ENCODE data around the gene KCNH8.
"Not testable (repeated sequence)": the region's sequence is repeated elsewhere in the genome, so short reads cannot be mapped to it uniquely, and the experiment has no call there.

Gene KCNH8

DNA sequence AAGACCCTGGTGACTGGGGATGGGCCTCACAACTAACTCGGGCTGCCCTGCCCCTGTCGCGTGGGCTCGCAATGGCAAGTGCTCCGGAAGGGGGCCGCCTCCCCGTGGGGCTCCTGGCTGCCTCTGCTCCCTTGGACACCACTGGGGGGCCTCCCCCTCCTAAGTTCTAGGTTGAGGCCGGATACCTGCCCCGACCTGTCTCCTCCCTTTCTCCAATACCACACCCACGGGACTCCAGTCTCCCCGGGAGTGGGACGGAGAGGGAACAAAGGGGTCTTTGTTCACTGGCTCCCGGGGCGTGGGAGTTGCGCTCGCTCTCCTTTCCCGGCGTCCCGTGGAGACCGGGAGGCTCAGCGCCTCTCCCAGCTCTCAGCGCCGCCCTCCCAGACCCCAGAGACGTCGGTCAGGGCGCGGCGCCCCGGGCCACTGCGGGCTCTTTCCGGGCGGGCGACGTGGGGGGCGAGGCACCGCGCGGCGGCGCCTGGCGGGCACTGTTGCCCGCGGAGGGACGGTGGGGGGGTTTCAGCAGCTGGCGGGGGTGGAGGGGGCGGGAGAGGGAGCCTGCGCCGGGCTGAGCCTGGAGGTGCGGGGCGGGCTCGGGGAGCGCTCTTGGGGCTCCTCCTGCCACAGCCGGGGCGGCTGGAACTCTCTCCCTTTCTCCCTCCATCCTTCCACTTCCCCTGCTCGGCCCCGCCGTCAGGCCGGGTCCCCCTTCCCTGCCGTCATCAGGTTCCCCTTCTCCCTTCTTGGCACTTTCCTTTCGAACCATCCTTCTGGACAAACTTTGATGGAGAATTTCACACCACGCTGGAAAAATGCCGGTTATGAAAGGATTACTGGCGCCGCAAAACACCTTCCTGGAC is at the start of gene KCNH8:
TSS of gene KCNH8 (plus strand) at position 606 of the 863 bp plus-strand sequence. CDS start at position 816, 210 bp downstream.
- in situ Hi-C loops (cut with HindIII; ENCODE audit: low pct_unique_long_range_greater_than_20kb, low sequenced_read_pairs): no loop called here
- no peak for DNase-seq (ENCODE audit: low read depth in 1 of 2, low spot score in 1 of 2)
- no peak for TF ChIP-seq JUND (IDR thresholded peaks at IDR 0.05; ENCODE audit: low read depth)

DNA sequence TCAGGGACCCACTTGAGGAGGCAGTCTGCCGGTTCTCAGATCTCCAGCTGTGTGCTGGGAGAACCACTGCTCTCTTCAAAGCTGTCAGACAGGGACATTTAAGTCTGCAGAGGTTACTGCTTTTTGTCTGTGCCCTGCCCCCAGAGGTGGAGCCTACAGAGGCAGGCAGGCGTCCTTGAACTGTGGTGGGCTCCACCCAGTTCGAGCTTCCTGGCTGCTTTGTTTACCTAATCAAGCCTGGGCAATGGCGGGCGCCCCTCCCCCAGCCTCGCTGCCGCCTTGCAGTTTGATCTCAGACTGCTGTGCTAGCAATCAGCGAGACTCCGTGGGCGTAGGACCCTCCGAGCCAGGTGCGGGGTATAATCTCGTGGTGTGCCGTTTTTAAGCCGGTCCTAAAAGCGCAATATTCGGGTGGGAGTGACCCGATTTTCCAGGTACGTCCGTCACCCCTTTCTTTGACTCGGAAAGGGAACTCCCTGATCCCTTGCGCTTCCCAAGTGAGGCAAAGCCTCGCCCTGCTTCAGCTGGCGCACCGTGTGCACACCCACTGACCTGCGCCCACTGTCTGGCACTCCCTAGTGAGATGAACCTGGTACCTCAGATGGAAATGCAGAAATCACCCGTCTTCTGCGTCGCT is 45.5 kb upstream of the KCNH8 start:
- in situ Hi-C loops (cut with HindIII; ENCODE audit: low pct_unique_long_range_greater_than_20kb, low sequenced_read_pairs); DNase-seq (ENCODE audit: low read depth in 1 of 2, low spot score in 1 of 2): not testable (repeated sequence)

DNA sequence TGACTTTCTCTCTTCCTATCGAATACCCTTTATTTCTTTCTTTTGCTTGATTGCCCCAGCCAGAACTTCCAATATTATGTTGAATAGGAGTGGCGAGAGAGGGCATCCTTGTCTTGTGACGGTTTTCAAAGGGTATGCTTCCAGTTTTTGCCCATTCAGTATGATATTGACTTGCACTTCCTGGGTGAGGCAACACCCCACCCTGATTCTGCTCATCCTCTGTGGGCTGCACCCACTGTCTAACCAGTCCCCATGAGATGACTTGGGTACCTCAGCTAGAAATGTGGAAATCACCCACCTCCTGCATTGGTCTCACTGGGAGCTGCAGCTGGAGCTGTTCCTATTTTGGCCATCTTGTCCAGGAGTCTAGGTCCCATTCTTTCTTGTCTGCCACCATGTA is 44.8 kb upstream of the KCNH8 start:
- TF ChIP-seq JUND (IDR thresholded peaks at IDR 0.05; ENCODE audit: low read depth): no peak
- in situ Hi-C loops (cut with HindIII; ENCODE audit: low pct_unique_long_range_greater_than_20kb, low sequenced_read_pairs): no loop called here
- DNase-seq (ENCODE audit: low read depth in 1 of 2, low spot score in 1 of 2): no peak

DNA sequence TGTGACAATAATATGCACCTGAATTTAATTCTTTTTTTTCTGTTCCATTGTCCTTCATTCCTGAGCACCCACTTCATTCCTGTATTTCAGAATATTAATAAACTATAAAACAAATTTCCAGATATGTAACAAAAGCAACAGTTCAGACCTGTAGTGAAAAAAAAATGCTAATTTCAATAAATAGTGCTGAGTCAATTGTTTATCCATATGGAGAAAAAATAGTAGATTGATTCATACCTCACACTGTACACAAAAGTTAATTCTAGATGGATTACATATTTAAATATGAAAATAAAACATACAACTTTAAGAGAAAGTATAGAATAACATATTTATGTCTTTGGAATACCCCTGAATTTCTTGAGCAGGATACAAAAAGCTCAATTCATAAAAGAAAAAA is 43.9 kb upstream of the KCNH8 start:
- in situ Hi-C loops (cut with HindIII; ENCODE audit: low pct_unique_long_range_greater_than_20kb, low sequenced_read_pairs): no loop called here
- DNase-seq (ENCODE audit: low read depth in 1 of 2, low spot score in 1 of 2): no peak
- TF ChIP-seq JUND (IDR thresholded peaks at IDR 0.05; ENCODE audit: low read depth): no peak

DNA sequence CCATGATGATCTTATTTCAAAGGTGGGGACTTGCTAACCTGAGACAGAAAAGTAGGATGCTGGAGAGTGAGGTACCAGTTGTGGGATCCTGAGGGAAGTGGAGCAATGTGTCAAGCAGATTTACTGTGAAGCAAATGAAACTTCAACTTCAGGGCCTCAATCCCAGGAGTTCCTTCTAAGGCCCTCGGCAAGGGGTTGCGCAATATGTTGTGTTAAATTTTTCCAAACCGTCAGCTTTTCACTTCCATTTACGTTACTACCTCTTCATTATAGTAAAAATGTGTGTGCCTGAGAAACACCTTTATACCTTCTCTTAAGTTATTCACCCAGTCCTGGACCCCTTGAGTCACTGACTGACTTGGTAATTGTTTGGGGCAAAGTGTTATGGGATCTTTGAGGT is 42.5 kb upstream of the KCNH8 start:
- DNase-seq (ENCODE audit: low read depth in 1 of 2, low spot score in 1 of 2): no peak
- no peak for TF ChIP-seq JUND (IDR thresholded peaks at IDR 0.05; ENCODE audit: low read depth)
- in situ Hi-C loops (cut with HindIII; ENCODE audit: low pct_unique_long_range_greater_than_20kb, low sequenced_read_pairs): no loop called here

DNA sequence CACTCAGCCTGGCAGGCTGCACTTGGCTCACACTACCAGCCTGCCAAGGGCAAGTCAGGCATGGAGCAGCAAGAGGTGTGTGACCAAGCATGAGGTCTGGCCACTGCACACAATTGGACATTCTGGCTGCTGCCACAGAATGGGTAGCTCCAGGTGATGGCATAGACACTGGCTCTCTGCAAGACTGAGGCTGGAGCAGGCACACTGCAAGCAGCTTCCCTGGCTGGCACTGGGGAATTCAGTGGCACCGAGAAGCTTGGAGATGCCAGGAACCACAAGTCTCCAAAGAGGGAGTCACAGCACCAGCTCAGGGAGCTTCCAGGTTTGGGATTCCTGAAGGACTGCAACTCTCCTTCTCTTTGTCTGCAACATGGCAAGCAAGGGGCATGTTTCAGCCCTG is 42.0 kb upstream of the KCNH8 start:
- in situ Hi-C loops (cut with HindIII; ENCODE audit: low pct_unique_long_range_greater_than_20kb, low sequenced_read_pairs): no loop called here
- DNase-seq (ENCODE audit: low read depth in 1 of 2, low spot score in 1 of 2): no peak
- TF ChIP-seq JUND (IDR thresholded peaks at IDR 0.05; ENCODE audit: low read depth): no peak

DNA sequence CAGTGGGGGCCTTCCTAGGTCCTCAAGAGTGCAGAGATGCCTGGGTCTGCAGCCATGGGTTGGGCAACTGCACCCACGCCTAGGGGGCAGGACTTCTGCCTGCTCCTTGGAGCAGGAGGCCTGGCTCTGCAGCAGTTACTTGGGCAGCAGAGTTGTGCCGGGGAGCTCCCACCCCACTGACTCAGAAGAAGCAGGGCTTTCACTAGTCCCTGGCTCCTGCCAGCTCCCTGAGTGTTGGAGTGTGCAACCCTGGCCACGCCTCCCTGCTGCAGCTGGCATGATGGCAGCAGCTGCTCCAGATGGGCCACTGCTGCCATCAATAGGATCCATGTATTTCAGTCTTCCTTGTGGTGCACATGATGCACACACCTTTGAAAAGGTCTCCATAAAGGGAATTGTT is 40.6 kb upstream of the KCNH8 start:
- no peak for DNase-seq (ENCODE audit: low read depth in 1 of 2, low spot score in 1 of 2)
- TF ChIP-seq JUND (IDR thresholded peaks at IDR 0.05; ENCODE audit: low read depth): no peak
- in situ Hi-C loops (cut with HindIII; ENCODE audit: low pct_unique_long_range_greater_than_20kb, low sequenced_read_pairs): no loop called here

DNA sequence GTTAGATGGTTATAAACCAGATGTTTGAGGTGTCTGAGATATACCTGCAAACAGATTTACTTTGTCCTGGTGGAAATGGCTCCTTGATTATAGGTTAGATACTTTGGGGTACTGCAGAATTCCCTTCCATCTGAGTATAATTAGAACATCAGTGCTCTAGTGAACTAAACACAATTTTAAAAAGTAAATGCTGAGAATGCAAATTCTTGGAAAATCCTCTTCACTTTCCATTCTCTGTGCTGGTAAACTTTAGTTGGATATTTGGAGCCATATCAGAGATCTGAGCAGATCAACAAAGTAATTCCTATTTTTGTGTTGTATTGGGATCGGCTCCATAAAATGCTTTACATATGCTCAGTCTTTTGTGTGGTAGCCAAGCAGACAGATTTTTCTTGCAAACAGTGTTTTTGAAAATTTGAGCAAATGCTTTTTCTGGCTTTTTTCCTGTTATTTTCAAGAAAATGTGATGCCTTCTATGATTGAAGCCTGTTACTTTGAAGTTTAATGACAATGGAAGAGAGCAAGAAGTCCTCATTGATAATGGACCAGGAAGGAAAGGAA is 37.9 kb upstream of the KCNH8 start:
- no peak for DNase-seq (ENCODE audit: low read depth in 1 of 2, low spot score in 1 of 2)
- no peak for TF ChIP-seq JUND (IDR thresholded peaks at IDR 0.05; ENCODE audit: low read depth)
- in situ Hi-C loops (cut with HindIII; ENCODE audit: low pct_unique_long_range_greater_than_20kb, low sequenced_read_pairs): no loop called here

DNA sequence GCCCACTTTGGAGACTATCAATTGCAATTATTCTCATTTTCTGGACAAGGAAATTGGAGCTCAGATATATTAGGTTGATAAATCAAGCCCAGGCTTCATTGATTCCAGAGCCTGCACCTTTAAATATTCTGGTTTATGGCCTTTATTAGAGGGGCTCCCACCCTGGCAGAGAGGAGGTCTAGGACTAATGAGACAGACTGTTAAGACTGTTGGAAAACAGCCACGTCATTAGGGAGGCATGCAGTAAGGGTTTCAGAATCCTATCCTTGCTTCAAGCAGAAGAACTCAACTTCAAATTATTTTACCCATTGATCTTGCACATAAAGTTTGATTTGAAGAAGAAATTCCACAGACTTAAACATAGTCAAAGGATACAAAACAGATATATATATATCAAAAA is 33.8 kb upstream of the KCNH8 start:
- TF ChIP-seq JUND (IDR thresholded peaks at IDR 0.05; ENCODE audit: low read depth): no peak
- in situ Hi-C loops (cut with HindIII; ENCODE audit: low pct_unique_long_range_greater_than_20kb, low sequenced_read_pairs): no loop called here
- no peak for DNase-seq (ENCODE audit: low read depth in 1 of 2, low spot score in 1 of 2)

DNA sequence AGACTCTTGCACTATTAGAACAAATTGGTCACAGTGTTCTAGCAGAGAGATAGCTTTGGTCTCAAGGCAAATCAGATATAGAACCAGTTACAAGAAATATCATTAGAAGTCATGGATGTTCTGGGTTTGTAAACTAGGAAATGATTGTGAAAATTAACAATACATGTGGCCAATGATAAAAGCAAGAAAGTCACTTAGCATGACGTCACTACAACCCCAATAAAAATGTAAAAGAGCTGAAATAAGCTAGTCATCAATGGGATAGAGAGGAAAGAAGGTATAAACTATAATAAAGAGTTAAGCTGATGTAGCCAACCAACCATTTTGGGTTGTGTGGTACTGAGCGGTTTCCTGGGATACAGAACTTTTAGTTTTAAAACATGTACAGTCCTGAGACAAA is 32.1 kb upstream of the KCNH8 start:
- in situ Hi-C loops (cut with HindIII; ENCODE audit: low pct_unique_long_range_greater_than_20kb, low sequenced_read_pairs): no loop called here
- DNase-seq (ENCODE audit: low read depth in 1 of 2, low spot score in 1 of 2): no peak
- TF ChIP-seq JUND (IDR thresholded peaks at IDR 0.05; ENCODE audit: low read depth): no peak

DNA sequence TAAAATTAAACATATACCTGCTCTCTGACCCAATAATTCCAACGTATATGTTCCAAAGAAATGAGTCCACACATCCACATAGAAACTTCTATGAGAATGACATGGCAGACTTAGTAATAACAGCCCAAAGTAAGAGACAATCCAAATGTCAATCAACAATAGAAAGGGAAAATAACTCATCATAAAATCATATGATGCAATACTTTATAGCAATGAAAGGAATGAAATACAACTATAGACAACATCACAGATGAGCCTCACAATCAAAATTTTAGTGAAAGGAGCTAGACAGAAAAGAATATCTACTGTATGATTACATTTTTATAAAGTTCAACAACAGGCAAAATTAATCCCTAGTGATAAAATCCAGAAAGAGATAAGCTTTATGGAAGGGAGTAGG is 23.6 kb upstream of the KCNH8 start:
- no peak for TF ChIP-seq JUND (IDR thresholded peaks at IDR 0.05; ENCODE audit: low read depth)
- in situ Hi-C loops (cut with HindIII; ENCODE audit: low pct_unique_long_range_greater_than_20kb, low sequenced_read_pairs): no loop called here
- DNase-seq (ENCODE audit: low read depth in 1 of 2, low spot score in 1 of 2): no peak

DNA sequence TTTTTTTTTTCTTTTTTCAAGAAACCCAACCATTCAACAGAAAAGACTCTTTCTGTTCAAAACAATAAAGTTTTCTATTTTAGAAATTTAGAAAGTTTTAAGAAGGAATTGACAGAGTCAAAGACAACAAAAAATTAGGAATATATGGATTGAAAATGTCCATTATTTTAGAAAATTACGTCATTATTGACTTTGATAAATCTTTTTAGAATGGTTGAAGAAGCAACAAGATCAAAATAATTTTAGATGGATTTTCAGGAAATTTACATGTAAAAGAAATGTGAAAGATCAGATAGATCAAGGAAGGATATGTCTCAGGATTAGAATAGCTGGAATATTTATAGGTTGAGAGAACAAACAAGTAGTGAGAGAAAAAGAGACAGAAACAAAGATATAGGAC is 8.4 kb upstream of the KCNH8 start:
- no peak for TF ChIP-seq JUND (IDR thresholded peaks at IDR 0.05; ENCODE audit: low read depth)

More for the DNA sequence above, 8.4 kb upstream of the KCNH8 start:
- in situ Hi-C loops (cut with HindIII; ENCODE audit: low pct_unique_long_range_greater_than_20kb, low sequenced_read_pairs): no loop called here
- no peak for DNase-seq (ENCODE audit: low read depth in 1 of 2, low spot score in 1 of 2)

Data from T47D (cell line).